Suprapubic skin (tissue), 4 donors: ENCODE data around the gene FOXJ3. TPM values are rescaled to one million over a fixed set of nuclear protein-coding genes. Genes with fewer than 3 reads are reported as not detected.

ENCODE experiments used
- DNase-seq, 2 donors: peaks; one replicate each; pipeline ENCODE4 v3.0.0-alpha.2; 2019; ENCODE audit warnings: low spot score in 2 of 2
- H3K27ac ChIP-seq: fragments of 200-600 bp; sonication (generic); one replicate; pipeline ENCODE4 v1.5.1; 2019
- H3K27me3 ChIP-seq: fragments of 200-600 bp; sonication (generic); one replicate; pipeline ENCODE4 v1.5.1; 2019
- H3K36me3 ChIP-seq: fragments of 200-600 bp; sonication (generic); one replicate; pipeline ENCODE4 v1.5.1; 2019
- H3K4me1 ChIP-seq: fragments of 200-600 bp; sonication (generic); one replicate; pipeline ENCODE4 v1.5.1; 2019
- H3K4me3 ChIP-seq: fragments of 200-600 bp; sonication (generic); one replicate; pipeline ENCODE4 v1.5.1; 2019; ENCODE audit warnings: mild to moderate bottlenecking
- H3K9me3 ChIP-seq: fragments of 200-600 bp; sonication (generic); one replicate; pipeline ENCODE4 v1.5.1; 2019
- EP300 ChIP-seq: sonication (generic); formaldehyde crosslinking; IDR thresholded peaks from one replicate; pipeline ENCODE4 v1.6.1; 2017; ENCODE audit warnings: antibody characterized with exemption
- POLR2A ChIP-seq, 2 donors: fragments of 450-650 bp; IDR thresholded peaks; one replicate each; pipeline ENCODE4 v1.6.1; 2017; ENCODE audit warnings: antibody characterized with exemption in 2 of 2, mild to moderate bottlenecking in 2 of 2, moderate library complexity in 2 of 2
- POLR2AphosphoS5 ChIP-seq, 3 donors: sonication (generic); formaldehyde crosslinking; IDR thresholded peaks; one replicate each; pipeline ENCODE4 v1.6.1; 2017; ENCODE audit warnings: antibody characterized with exemption in 3 of 3
- WGBS: methylation state at CpG from one replicate; pipeline ENCODE4 v1.1.5; 2018; 5-methylcytosine and 5-hydroxymethylcytosine counted together
- total RNA-seq, 4 donors: library from RNA; depleted of rRNA; stranded (reverse); fragments of >200 nt; gene quantifications; one replicate each; pipeline ENCODE4 v1.1.0, GENCODE V29; 2016
- TF ChIP-seq, protein P1 (sequence below), 2 donors: fragments of 200-600 bp in 1 of 2; fragments of 450-650 bp in 1 of 2; sonication (generic) in 1 of 2; IDR thresholded peaks; one replicate each; pipeline ENCODE4 v1.5.1; 2016 to 2019; ENCODE audit warnings: antibody characterized with exemption in 2 of 2, mild to moderate bottlenecking in 1 of 2, moderate library complexity in 1 of 2

FOXJ3 gene
- total RNA-seq, 4 donors from 2014 or later = 37.0 to 71.0 (median 41.1) TPM

GRCh38 chr1:42175314-42176054 lies 159.6 kb downstream of the FOXJ3 start:
- Histone ChIP-seq H3K27me3 (no peaks in the 10 kb centered on the region), H3K27ac (peak overlapping the region; percentile 91), H3K4me1 (peaks cover 64% of the 10 kb centered on the region), H3K9me3 (no peaks in the 10 kb centered on the region), H3K36me3 (no peaks in the 10 kb centered on the region), H3K4me3 (no peak overlapping the region)
- no peak for TF ChIP-seq EP300
- TF ChIP-seq, protein P1, sequence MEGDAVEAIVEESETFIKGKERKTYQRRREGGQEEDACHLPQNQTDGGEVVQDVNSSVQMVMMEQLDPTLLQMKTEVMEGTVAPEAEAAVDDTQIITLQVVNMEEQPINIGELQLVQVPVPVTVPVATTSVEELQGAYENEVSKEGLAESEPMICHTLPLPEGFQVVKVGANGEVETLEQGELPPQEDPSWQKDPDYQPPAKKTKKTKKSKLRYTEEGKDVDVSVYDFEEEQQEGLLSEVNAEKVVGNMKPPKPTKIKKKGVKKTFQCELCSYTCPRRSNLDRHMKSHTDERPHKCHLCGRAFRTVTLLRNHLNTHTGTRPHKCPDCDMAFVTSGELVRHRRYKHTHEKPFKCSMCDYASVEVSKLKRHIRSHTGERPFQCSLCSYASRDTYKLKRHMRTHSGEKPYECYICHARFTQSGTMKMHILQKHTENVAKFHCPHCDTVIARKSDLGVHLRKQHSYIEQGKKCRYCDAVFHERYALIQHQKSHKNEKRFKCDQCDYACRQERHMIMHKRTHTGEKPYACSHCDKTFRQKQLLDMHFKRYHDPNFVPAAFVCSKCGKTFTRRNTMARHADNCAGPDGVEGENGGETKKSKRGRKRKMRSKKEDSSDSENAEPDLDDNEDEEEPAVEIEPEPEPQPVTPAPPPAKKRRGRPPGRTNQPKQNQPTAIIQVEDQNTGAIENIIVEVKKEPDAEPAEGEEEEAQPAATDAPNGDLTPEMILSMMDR (IDR thresholded peaks at IDR 0.05) = no peak
- TF ChIP-seq POLR2A (IDR thresholded peaks at IDR 0.05) = no peak
- TF ChIP-seq POLR2AphosphoS5 (IDR thresholded peaks at IDR 0.05) = no peak
- WGBS = 81% methylated on average over 7 of the region's 7 CpGs
- no peak for DNase-seq

GRCh38 chr1:42173961-42174735 lies 160.9 kb downstream of the FOXJ3 start:
- Histone ChIP-seq H3K4me1 (peaks cover 72% of the 10 kb centered on the region), H3K9me3 (no peaks in the 10 kb centered on the region), H3K27me3 (no peaks in the 10 kb centered on the region), H3K27ac (peak overlapping the region; percentile 91), H3K4me3 (peak overlapping the region; percentile 22), H3K36me3 (no peaks in the 10 kb centered on the region)
- whole genome bisulfite sequencing = 42% methylated on average over 8 of the region's 8 CpGs
- TF ChIP-seq EP300 (no peak), POLR2AphosphoS5 (IDR thresholded peaks at IDR 0.05) (peak in 1 of 3 donors; percentile 8)
- DNase-seq = no peak

- no peaks in the 10 kb centered on the region for H3K27me3 ChIP-seq
- 36% methylated on average over 6 of the region's 9 CpGs for WGBS
- peaks cover 72% of the 10 kb centered on the region for H3K4me1 ChIP-seq
- no peak for TF ChIP-seq POLR2A (IDR thresholded peaks at IDR 0.05)
- no peak for TF ChIP-seq EP300
- no peak for TF ChIP-seq POLR2AphosphoS5 (IDR thresholded peaks at IDR 0.05)
- TF ChIP-seq, protein P1 (IDR thresholded peaks at IDR 0.05) = peak; percentile 91 to 93
- H3K27ac ChIP-seq = peak overlapping the region; percentile 91
- no peaks in the 10 kb centered on the region for H3K36me3 ChIP-seq
- DNase-seq = no peak
- no peaks in the 10 kb centered on the region for H3K9me3 ChIP-seq
- H3K4me3 ChIP-seq = peak overlapping the region; percentile 22
Measured at GRCh38 chr1:42173155-42173933, 161.7 kb downstream of the FOXJ3 start.

- H3K9me3 ChIP-seq = no peaks in the 10 kb centered on the region
- no peak for DNase-seq
- peaks cover 72% of the 10 kb centered on the region for H3K4me1 ChIP-seq
- H3K4me3 ChIP-seq = no peak overlapping the region
- 31% methylated on average over 12 of the region's 15 CpGs for WGBS
- no peaks in the 10 kb centered on the region for H3K36me3 ChIP-seq
- peak overlapping the region; percentile 91 for H3K27ac ChIP-seq
- TF ChIP-seq EP300 (no peak), POLR2AphosphoS5 (IDR thresholded peaks at IDR 0.05) (no peak), POLR2A (IDR thresholded peaks at IDR 0.05) (no peak)
- TF ChIP-seq, protein P1 (IDR thresholded peaks at IDR 0.05) = no peak
- H3K27me3 ChIP-seq = no peaks in the 10 kb centered on the region
Measured at GRCh38 chr1:42172381-42173133, 162.5 kb downstream of the FOXJ3 start.

DNA sequence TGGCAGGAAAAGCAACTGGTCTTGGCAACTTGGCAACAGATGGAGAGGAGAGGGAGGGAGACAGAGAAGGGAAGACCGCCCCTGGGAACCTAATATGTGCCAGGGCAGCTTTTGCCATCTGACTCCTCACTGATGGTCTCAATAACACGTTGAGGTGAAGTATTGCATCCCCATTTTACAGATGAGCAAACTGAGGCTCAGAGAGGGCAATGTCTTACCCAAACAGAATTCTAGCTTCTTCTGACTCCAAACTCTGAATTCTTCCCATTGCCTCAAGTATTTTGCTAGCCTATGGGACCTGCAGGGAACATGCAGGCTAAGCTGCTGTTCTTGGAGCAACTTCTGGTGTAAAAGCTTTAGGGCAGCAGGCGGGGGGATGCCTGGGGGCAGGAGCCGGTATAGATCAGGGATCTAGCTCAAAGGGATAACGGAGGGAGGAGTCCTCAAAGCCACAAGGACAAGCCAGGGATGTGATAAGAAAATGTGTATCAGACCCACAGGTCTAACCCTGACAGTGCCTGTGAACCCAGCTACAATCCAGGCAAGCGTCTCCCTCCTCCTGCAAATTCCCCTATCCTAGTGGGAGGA lies 163.3 kb downstream of the FOXJ3 start:
- H3K4me1 ChIP-seq = peaks cover 64% of the 10 kb centered on the region
- no peaks in the 10 kb centered on the region for H3K27me3 ChIP-seq

More for the DNA sequence above, 163.3 kb downstream of the FOXJ3 start:
- TF ChIP-seq POLR2AphosphoS5 (IDR thresholded peaks at IDR 0.05) (no peak), POLR2A (IDR thresholded peaks at IDR 0.05) (no peak), EP300 (no peak)
- TF ChIP-seq, protein P1 (IDR thresholded peaks at IDR 0.05) = no peak
- Histone ChIP-seq H3K4me3 (no peak overlapping the region), H3K36me3 (no peaks in the 10 kb centered on the region), H3K27ac (peak overlapping the region; percentile 91), H3K9me3 (no peaks in the 10 kb centered on the region)
- 56% methylated on average over 6 of the region's 6 CpGs for WGBS
- DNase-seq = no peak
